ENCODE results near the gene RBPJ.

DNA sequence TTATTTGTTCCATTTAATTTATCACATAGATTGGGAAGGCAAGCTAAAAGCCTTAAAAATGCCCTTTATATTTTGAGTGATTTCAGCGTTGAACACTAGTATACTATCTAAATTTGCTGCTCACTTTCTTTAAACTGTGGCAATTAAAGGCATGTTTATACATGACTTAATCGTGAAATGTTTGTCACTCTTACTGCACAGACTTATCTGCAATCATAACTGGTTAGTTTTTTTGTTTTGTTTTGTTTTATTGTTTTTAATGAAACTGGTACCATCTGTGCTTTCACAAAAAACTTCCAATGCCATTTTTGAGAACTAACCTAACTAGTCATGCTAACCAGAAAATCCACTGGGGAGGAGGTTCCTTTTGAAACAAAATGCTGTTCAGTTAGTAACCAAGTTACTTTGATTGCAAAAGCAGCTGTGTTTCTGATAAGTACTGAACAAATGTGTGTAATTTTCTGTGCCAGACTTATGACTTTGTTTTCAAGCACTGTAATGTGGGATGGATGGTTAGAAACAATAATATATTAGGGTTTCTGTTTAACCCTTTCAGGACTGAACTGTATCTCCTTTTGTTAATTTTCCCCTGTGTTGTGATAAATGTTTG lies 113.3 kb downstream of the RBPJ start:
- TF ChIP-seq, protein P1, sequence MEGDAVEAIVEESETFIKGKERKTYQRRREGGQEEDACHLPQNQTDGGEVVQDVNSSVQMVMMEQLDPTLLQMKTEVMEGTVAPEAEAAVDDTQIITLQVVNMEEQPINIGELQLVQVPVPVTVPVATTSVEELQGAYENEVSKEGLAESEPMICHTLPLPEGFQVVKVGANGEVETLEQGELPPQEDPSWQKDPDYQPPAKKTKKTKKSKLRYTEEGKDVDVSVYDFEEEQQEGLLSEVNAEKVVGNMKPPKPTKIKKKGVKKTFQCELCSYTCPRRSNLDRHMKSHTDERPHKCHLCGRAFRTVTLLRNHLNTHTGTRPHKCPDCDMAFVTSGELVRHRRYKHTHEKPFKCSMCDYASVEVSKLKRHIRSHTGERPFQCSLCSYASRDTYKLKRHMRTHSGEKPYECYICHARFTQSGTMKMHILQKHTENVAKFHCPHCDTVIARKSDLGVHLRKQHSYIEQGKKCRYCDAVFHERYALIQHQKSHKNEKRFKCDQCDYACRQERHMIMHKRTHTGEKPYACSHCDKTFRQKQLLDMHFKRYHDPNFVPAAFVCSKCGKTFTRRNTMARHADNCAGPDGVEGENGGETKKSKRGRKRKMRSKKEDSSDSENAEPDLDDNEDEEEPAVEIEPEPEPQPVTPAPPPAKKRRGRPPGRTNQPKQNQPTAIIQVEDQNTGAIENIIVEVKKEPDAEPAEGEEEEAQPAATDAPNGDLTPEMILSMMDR (IDR thresholded peaks at IDR 0.05): no peak
- TF ChIP-seq, protein P2, sequence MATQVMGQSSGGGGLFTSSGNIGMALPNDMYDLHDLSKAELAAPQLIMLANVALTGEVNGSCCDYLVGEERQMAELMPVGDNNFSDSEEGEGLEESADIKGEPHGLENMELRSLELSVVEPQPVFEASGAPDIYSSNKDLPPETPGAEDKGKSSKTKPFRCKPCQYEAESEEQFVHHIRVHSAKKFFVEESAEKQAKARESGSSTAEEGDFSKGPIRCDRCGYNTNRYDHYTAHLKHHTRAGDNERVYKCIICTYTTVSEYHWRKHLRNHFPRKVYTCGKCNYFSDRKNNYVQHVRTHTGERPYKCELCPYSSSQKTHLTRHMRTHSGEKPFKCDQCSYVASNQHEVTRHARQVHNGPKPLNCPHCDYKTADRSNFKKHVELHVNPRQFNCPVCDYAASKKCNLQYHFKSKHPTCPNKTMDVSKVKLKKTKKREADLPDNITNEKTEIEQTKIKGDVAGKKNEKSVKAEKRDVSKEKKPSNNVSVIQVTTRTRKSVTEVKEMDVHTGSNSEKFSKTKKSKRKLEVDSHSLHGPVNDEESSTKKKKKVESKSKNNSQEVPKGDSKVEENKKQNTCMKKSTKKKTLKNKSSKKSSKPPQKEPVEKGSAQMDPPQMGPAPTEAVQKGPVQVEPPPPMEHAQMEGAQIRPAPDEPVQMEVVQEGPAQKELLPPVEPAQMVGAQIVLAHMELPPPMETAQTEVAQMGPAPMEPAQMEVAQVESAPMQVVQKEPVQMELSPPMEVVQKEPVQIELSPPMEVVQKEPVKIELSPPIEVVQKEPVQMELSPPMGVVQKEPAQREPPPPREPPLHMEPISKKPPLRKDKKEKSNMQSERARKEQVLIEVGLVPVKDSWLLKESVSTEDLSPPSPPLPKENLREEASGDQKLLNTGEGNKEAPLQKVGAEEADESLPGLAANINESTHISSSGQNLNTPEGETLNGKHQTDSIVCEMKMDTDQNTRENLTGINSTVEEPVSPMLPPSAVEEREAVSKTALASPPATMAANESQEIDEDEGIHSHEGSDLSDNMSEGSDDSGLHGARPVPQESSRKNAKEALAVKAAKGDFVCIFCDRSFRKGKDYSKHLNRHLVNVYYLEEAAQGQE (IDR thresholded peaks at IDR 0.05; ENCODE audit: insufficient read depth in 1 of 2, low read depth in 2 of 2, low read length in 1 of 2): no peak
- TF ChIP-seq SIN3A (IDR thresholded peaks at IDR 0.05; ENCODE audit: borderline replicate concordance, insufficient read depth, low read depth, low read length): no peak

Measured in Panc1 (cell line).